Mucosa of rectum (tissue), 2 donors: ENCODE measurements around the gene CNTN6.

ENCODE experiments used
- H3K27ac ChIP-seq, 2 donors: one replicate each; pipeline ENCODE4 v1.7.0; 2013; ENCODE audit warnings: inconsistent platforms in 2 of 2, low read depth in 2 of 2, low read length in 2 of 2
- H3K27me3 ChIP-seq, 2 donors: one replicate each; pipeline ENCODE4 v1.7.0; 2013; ENCODE audit warnings: low read length in 2 of 2; ENCODE audit not compliant: control insufficient read depth in 2 of 2, insufficient read depth in 2 of 2
- H3K36me3 ChIP-seq, 2 donors: one replicate each; pipeline ENCODE4 v1.7.0; 2013; ENCODE audit warnings: low read length in 2 of 2; ENCODE audit not compliant: control insufficient read depth in 2 of 2, insufficient read depth in 2 of 2
- H3K4me1 ChIP-seq, 2 donors: one replicate each; pipeline ENCODE4 v1.7.0; 2013; ENCODE audit warnings: low read length in 2 of 2, mild to moderate bottlenecking in 1 of 2; ENCODE audit not compliant: control insufficient read depth in 2 of 2, insufficient read depth in 2 of 2
- H3K4me3 ChIP-seq, 2 donors: one replicate each; pipeline ENCODE4 v1.7.0; 2013; ENCODE audit warnings: low read length in 2 of 2
- H3K9ac ChIP-seq, 2 donors: one replicate each; pipeline ENCODE4 v1.7.0; 2013; ENCODE audit warnings: low read length in 2 of 2, low read depth in 1 of 2, mild to moderate bottlenecking in 1 of 2
- H3K9me3 ChIP-seq, 2 donors: one replicate each; pipeline ENCODE4 v1.7.0; 2013; ENCODE audit warnings: low read length in 2 of 2; ENCODE audit not compliant: control insufficient read depth in 2 of 2
- donor health status: healthy.
- donor health status: Normal muscosa, but diverticular disease.

The CNTN6 gene

DNA sequence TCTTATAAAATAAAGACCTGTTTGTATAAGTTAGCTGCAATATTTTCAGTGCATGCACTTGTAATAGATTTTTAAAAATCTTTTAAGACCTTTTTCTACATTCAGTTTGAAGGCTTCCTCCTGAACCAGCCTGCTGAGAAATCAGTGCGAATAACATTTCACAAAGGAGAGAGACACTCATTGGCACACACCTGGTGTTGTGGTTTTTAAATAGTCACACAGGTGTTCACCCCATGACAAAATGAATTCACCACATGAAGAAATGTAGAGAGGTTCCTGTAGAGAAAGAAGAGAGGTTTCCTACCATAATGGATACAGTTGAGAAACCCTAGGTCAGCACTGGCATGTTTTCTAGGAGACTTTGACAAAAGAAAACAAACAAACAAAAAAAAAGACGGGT, 237.3 kb downstream of the CNTN6 start:
- Histone ChIP-seq H3K4me1 (no peaks in the 10 kb centered on the region), H3K9ac (no peak overlapping the region), H3K4me3 (no peak overlapping the region), H3K9me3 (no peaks in the 10 kb centered on the region), H3K36me3 (no peaks in the 10 kb centered on the region), H3K27me3 (no peaks in the 10 kb centered on the region), H3K27ac (no peak overlapping the region)

DNA sequence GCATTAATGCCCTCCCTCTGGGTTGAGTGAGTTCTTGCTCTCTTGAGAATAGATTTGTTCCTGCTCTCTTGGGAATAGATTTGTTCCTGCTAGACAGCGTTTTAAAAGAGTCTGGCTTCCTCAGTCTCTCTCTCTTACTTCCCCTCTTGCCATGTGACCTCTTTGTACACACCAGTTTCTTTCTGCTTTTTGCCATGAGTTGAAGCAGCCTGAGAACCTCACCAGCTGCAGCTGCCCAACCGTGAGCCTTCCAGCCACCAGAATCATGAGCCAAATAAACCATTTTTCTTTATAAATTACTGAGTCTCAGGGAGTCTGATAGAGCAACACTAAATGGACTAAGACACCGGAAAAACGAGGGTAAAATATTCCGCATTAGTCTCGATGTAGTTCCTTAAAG, 253.6 kb downstream of the CNTN6 start:
- H3K4me3 ChIP-seq = no peak overlapping the region
- no peaks in the 10 kb centered on the region for H3K36me3 ChIP-seq
- no peaks in the 10 kb centered on the region for H3K27me3 ChIP-seq
- H3K9me3 ChIP-seq = no peaks in the 10 kb centered on the region
- H3K27ac ChIP-seq = no peak overlapping the region
- no peaks in the 10 kb centered on the region for H3K4me1 ChIP-seq
- H3K9ac ChIP-seq = no peak overlapping the region

DNA sequence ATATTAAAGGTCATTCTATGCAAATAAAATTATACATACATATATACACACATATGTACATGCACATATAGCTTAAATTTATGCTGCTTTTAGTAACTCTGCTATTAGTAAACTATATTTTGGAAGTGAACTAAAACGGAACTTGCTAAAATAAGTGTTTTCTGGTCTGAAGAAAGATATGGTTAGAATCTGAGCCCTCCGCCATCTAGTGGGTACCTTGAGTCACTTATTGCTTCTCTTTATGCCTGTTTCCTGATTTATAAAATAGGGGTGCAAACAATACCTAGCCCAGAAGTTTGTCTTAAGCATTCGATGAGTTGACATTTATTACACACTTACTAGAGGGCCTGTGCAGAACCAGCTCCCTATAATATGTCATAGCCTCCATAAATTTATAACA, 255.7 kb downstream of the CNTN6 start:
- Histone ChIP-seq H3K36me3 (no peaks in the 10 kb centered on the region), H3K4me1 (no peaks in the 10 kb centered on the region), H3K9ac (no peak overlapping the region), H3K27me3 (no peaks in the 10 kb centered on the region), H3K9me3 (no peaks in the 10 kb centered on the region), H3K4me3 (no peak overlapping the region), H3K27ac (no peak overlapping the region)

DNA sequence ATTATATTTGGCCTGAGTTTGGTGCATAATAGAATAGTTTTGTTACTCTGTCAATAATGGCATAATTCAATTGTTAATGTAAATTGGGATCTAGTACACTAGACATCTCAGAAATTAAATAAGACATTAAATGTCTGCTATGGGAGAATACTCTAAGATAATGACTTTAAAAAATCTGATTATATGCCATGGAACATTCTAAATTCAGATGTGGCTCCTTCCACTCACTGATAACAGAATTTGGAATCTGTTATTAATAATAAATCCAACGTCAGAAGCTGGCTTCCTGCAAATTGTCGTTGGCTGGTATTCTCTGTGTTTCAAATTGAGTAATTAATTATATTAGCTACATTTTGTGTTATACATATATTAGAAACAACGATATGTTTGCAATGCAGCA, 258.1 kb downstream of the CNTN6 start:
- H3K4me3 ChIP-seq = no peak overlapping the region
- no peaks in the 10 kb centered on the region for H3K4me1 ChIP-seq
- no peaks in the 10 kb centered on the region for H3K36me3 ChIP-seq
- H3K27me3 ChIP-seq = no peaks in the 10 kb centered on the region
- H3K9ac ChIP-seq = no peak overlapping the region
- H3K27ac ChIP-seq = no peak overlapping the region
- no peaks in the 10 kb centered on the region for H3K9me3 ChIP-seq

DNA sequence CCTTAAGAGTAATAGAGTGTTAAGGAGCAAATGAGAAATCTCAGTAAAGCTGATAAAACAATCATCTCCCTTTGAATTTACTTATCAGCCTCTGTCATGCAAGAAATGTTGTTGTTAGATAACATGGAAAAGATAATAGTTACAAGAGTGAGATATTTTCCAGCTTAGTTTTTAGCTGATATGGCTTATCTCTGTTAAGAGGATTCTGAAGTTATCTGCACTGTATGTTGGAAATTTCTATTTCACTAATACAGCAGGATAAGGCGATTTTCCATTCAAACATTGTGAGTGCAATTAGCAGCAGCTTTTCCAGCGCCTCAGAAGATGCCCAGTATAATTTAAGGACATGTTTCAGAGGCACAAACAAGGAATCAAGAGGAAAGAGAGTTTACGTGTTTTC, 262.9 kb downstream of the CNTN6 start:
- Histone ChIP-seq H3K36me3 (no peaks in the 10 kb centered on the region), H3K4me1 (no peaks in the 10 kb centered on the region), H3K27ac (no peak overlapping the region), H3K27me3 (no peaks in the 10 kb centered on the region), H3K9ac (no peak overlapping the region), H3K9me3 (no peaks in the 10 kb centered on the region), H3K4me3 (no peak overlapping the region)

DNA sequence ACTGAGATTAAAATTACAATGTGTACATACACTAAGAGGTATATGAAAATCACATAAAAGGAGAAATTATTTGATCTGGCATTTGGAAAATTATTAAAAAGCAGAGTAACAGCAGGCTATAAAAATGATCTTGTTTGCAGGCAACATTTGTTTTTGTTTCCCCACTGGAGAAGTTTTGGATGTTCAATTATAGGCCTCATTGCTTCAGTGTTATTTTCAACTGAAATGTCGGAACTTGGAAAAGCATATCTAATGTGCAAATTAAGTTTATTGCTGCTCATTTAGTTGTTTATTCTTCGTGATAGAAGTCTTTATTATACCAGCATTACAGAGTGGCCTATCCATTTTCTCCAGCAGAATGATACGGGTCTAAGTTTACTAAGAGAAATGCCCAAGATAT, 263.3 kb downstream of the CNTN6 start:
- H3K27ac ChIP-seq = no peak overlapping the region
- H3K9ac ChIP-seq = no peak overlapping the region
- no peaks in the 10 kb centered on the region for H3K36me3 ChIP-seq
- H3K4me3 ChIP-seq = no peak overlapping the region
- no peaks in the 10 kb centered on the region for H3K9me3 ChIP-seq
- H3K27me3 ChIP-seq = no peaks in the 10 kb centered on the region
- H3K4me1 ChIP-seq = no peaks in the 10 kb centered on the region

DNA sequence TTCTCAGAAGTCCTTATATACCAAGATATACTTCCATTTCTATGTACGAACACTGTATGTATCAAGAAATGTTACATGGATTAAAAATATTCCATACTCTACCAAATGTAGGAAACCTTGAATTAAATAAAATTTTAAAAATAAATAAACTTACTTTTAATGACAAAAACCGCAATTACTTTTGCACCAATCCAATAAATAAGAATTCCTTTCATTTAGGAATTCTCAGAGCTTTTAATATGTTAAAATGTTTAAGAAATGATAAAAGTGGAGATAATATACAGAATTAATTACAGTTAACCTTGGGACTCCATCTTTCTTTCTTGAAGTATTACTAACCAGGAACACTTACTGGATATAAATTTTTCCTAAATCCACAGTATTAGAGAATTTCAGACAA, 272.7 kb downstream of the CNTN6 start:
- Histone ChIP-seq H3K9ac (no peak overlapping the region), H3K9me3 (no peaks in the 10 kb centered on the region), H3K4me1 (no peaks in the 10 kb centered on the region), H3K27ac (no peak overlapping the region), H3K36me3 (no peaks in the 10 kb centered on the region), H3K27me3 (no peaks in the 10 kb centered on the region), H3K4me3 (no peak overlapping the region)

DNA sequence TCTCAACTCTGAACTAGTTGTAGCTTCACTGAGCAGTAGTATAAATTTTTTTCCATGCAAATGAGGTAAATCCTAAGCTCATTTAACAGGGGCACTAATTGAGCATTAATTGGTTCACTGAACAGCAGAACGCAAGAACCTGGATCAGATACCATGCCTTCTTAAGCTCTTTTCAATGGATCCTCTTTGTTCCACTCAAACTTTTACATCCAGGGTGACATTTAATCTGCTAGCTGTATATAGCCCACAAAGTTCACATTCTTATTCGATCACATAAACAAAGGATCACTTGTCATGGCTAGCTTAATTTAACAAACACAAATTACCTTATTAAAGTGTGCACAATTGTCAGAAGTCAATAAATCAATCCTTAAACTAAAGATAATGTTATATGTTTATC, 281.6 kb downstream of the CNTN6 start:
- Histone ChIP-seq H3K27me3 (no peaks in the 10 kb centered on the region), H3K9ac (no peak overlapping the region), H3K4me1 (no peaks in the 10 kb centered on the region), H3K27ac (no peak overlapping the region), H3K36me3 (no peaks in the 10 kb centered on the region), H3K4me3 (no peak overlapping the region), H3K9me3 (no peaks in the 10 kb centered on the region)

DNA sequence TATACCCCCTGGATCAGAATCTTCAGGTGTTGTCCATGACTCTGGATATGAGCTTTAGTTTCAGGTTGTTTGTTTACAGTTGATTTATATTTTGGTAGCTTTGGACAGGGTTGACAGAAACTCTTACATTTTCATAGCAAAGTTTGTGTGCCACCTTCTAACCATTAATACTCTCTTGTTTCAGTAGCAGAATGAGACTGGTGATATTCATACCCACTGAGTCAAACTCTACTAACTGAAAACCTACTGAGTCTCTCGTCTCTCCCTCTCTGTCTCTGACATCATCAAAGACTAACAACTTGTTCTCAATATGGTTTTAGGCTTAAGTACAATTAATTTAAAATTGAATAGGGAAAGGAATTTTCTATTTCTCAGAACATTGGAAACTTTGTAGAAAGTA, 282.3 kb downstream of the CNTN6 start:
- Histone ChIP-seq H3K36me3 (no peaks in the 10 kb centered on the region), H3K4me3 (no peak overlapping the region), H3K9ac (no peak overlapping the region), H3K9me3 (no peaks in the 10 kb centered on the region), H3K27ac (no peak overlapping the region), H3K27me3 (no peaks in the 10 kb centered on the region), H3K4me1 (no peaks in the 10 kb centered on the region)

DNA sequence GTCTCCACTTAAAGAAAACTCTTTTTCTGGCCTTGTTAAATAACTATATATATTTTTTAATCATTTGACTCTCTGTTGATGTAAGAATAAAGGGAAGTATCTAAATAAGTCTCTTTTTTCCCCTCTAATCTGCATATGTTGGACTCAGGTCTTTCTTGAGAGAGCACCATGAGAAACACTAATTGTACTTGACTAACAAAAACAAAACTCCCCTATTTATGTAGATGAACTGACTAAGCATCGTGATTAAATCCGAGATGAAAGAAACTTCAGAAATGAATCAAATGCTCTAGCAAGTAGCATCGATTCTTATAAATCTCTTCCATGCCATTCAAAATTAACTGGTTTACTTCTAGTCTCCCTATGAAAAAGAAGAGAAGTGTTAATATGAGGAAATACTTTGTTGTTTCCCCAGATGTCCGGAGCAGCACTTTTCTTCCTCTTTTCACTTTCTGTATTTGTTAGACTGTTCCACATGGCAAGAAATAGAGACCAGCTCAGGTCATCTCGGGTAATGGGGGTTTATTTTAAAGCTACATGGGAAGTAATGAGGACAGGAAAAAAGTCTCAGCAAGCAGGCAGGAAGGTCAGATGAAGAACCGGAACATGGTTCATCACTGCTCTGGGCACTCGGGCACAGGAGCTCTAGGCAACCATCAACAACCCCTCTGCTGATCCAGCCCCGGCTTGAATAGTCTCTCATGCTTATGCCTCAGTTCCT, 288.3 kb downstream of the CNTN6 start:
- H3K9ac ChIP-seq = no peak overlapping the region
- H3K4me3 ChIP-seq = no peak overlapping the region
- H3K9me3 ChIP-seq = no peaks in the 10 kb centered on the region

DNA sequence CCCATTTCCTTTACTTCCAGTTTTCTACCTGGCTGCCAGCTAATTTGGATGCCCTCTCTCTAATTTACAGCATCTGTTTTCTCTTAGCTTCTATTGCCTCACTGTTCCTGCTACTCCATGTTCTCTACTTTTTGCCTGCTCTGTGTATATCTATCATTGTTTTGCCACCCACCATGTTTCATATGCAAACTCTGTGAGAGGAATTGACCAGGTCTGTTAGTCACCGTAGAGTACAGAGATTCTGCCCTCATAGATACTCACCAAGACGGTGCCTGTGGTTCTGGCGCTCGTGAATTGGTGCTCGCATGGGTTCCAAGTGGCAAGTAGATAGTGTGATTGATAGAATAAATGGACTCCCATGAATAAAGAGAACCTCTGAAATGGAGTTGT, 288.8 kb downstream of the CNTN6 start:
- Histone ChIP-seq H3K9me3 (no peaks in the 10 kb centered on the region), H3K4me1 (no peaks in the 10 kb centered on the region), H3K36me3 (no peaks in the 10 kb centered on the region), H3K27me3 (no peaks in the 10 kb centered on the region), H3K4me3 (no peak overlapping the region), H3K27ac (no peak overlapping the region), H3K9ac (no peak overlapping the region)

More for the DNA sequence above, 288.3 kb downstream of the CNTN6 start:
- Histone ChIP-seq H3K27me3 (no peaks in the 10 kb centered on the region), H3K27ac (no peak overlapping the region), H3K4me1 (no peaks in the 10 kb centered on the region), H3K36me3 (no peaks in the 10 kb centered on the region)
